Measurements from ENCODE around the gene ZBTB20. TPM values are rescaled to one million over a fixed set of nuclear protein-coding genes. Genes with fewer than 3 reads are reported as not detected.
A peak's percentile ranks its signal among the peaks of the same experiment; 100 is the strongest.
"Not testable (repeated sequence)": the region's sequence is repeated elsewhere in the genome, so short reads cannot be mapped to it uniquely, and the experiment has no call there.

Gene ZBTB20
- total RNA-seq, 4 donors from 2014 or later: 148 to 242 (median 188) TPM

DNA sequence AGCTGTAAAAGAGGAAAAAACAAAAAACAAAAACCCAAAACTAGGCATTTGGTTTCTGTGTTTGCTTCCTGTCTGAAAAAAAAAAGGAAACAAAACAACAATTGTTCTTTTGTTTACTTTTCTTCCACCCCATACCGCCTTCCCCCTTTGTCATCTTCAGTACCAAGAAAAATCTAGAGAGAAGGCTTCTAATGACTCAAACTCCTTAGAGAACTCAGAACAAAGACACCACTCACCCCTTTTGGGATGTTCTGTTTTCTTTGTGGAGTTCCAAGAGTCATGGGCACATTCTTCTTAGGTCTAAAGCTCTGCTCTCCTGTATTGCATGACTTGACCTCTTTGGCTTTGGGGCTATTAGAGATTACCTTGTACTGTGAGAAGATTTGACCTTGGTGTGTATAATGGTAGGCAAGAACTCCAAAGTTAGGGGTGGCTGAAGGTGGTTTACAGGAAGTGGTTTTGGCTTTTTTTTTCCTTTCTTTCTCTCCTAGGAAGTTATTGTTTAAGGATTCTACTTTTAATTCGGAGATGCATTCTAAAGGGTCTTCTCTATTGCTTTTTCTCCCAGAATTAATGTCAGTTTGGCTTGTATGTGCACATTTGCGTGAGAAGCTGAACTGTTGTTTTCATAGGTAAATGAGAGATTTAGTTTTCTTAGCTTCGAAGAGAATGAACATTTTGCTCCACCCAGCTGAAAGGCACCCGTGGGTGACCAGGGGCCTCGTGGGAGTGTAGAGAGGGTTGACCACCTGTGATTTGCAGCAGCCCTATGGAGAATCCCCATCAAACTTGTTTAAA is 39.5 kb upstream of the ZBTB20 start:
- DNase-seq: no peak
- intact Hi-C loops (cut with DNase I): no loop called here
- TF ChIP-seq, protein P1, sequence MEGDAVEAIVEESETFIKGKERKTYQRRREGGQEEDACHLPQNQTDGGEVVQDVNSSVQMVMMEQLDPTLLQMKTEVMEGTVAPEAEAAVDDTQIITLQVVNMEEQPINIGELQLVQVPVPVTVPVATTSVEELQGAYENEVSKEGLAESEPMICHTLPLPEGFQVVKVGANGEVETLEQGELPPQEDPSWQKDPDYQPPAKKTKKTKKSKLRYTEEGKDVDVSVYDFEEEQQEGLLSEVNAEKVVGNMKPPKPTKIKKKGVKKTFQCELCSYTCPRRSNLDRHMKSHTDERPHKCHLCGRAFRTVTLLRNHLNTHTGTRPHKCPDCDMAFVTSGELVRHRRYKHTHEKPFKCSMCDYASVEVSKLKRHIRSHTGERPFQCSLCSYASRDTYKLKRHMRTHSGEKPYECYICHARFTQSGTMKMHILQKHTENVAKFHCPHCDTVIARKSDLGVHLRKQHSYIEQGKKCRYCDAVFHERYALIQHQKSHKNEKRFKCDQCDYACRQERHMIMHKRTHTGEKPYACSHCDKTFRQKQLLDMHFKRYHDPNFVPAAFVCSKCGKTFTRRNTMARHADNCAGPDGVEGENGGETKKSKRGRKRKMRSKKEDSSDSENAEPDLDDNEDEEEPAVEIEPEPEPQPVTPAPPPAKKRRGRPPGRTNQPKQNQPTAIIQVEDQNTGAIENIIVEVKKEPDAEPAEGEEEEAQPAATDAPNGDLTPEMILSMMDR (IDR thresholded peaks at IDR 0.05): no peak
- TF ChIP-seq POLR2A (IDR thresholded peaks at IDR 0.05): no peak
- no peaks in the 10 kb centered on the region for H3K27me3 ChIP-seq
- H3K9me3 ChIP-seq: no peaks in the 10 kb centered on the region
- H3K27ac ChIP-seq: no peak overlapping the region
- WGBS, 2 donors: 74 to 75% methylated on average over 6 of the region's 6 CpGs
- H3K36me3 ChIP-seq: no peaks in the 10 kb centered on the region
- no peaks in the 10 kb centered on the region for H3K4me1 ChIP-seq
- no peak overlapping the region for H3K4me3 ChIP-seq (replicated peaks in 1 of 3)

- H3K4me3 ChIP-seq (replicated peaks in 1 of 3); H3K36me3 ChIP-seq; H3K4me1 ChIP-seq; H3K27ac ChIP-seq; intact Hi-C loops (cut with DNase I); DNase-seq; H3K27me3 ChIP-seq; H3K9me3 ChIP-seq: not testable (repeated sequence)
- WGBS, 2 donors: 98% methylated on average over 17 to 19 of the region's 32 CpGs
Measured at GRCh38 chr3:115184859-115185572, 37.9 kb upstream of the ZBTB20 start.

GRCh38 chr3:115178930-115179329 is 31.8 kb upstream of the ZBTB20 start:
- intact Hi-C loops (cut with DNase I): loop anchor here (10.0 kb wide), 1 partner anchor 1024 kb away; no protein-coding TSS in a partner anchor
- 67 to 72% methylated on average over 10 of the region's 10 CpGs for WGBS, 2 donors

GRCh38 chr3:115169808-115170207 is 22.7 kb upstream of the ZBTB20 start:
- WGBS, 2 donors: 79 to 82% methylated on average over 2 of the region's 2 CpGs
- Histone ChIP-seq H3K36me3 (no peaks in the 10 kb centered on the region), H3K9me3 (no peaks in the 10 kb centered on the region), H3K4me3 (replicated peaks in 1 of 3) (no peak overlapping the region), H3K4me1 (no peaks in the 10 kb centered on the region), H3K27ac (no peak overlapping the region), H3K27me3 (no peaks in the 10 kb centered on the region)
- DNase-seq: no peak
- intact Hi-C loops (cut with DNase I): loop anchor here (10.0 kb wide), 2 partner anchors 795 to 1015 kb away; no protein-coding TSS in a partner anchor
- TF ChIP-seq POLR2A (IDR thresholded peaks at IDR 0.05): no peak
- TF ChIP-seq, protein P1 (IDR thresholded peaks at IDR 0.05): peak in 5 of 6 experiments; percentile 17 to 69 (median 36)

More at GRCh38 chr3:115178930-115179329, 31.8 kb upstream of the ZBTB20 start:
- DNase-seq; H3K27ac ChIP-seq; H3K36me3 ChIP-seq; H3K4me1 ChIP-seq; H3K27me3 ChIP-seq; H3K9me3 ChIP-seq; H3K4me3 ChIP-seq (replicated peaks in 1 of 3): not testable (repeated sequence)

GRCh38 chr3:115165701-115166100 is 18.6 kb upstream of the ZBTB20 start:
- H3K27me3 ChIP-seq: no peaks in the 10 kb centered on the region
- H3K27ac ChIP-seq: no peak overlapping the region
- no peak overlapping the region for H3K4me3 ChIP-seq (replicated peaks in 1 of 3)
- 79 to 83% methylated on average over 3 of the region's 3 CpGs for WGBS, 2 donors
- no peak for DNase-seq
- intact Hi-C loops (cut with DNase I): loop anchor here (10.0 kb wide), 1 partner anchor 791 kb away; no protein-coding TSS in a partner anchor
- H3K9me3 ChIP-seq: no peaks in the 10 kb centered on the region
- no peaks in the 10 kb centered on the region for H3K4me1 ChIP-seq
- no peaks in the 10 kb centered on the region for H3K36me3 ChIP-seq
- TF ChIP-seq POLR2A (IDR thresholded peaks at IDR 0.05): no peak
- TF ChIP-seq, protein P1 (IDR thresholded peaks at IDR 0.05): no peak

DNA sequence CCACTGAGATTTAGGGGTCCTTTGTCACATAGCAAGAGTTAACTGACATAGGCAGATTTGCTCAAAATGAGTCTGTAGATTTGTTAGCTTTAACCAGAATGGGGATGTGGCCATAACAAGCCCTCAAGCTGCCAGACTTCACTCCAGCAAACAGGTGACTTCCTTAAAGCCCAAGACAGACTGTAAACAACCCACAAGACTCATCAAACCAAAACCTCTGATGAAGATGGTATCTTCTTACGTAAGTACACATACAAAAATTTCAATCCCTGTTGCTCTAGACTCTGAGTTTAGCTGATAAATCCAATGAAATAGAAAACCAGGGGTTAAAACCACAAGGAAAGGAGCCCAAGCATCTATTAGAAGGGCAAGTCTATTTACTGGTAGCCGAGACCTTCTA is 18.2 kb upstream of the ZBTB20 start:
- H3K4me1 ChIP-seq: no peaks in the 10 kb centered on the region
- no peaks in the 10 kb centered on the region for H3K27me3 ChIP-seq
- no peak for TF ChIP-seq POLR2A (IDR thresholded peaks at IDR 0.05)
- TF ChIP-seq, protein P1 (IDR thresholded peaks at IDR 0.05): no peak
- no peak overlapping the region for H3K4me3 ChIP-seq (replicated peaks in 1 of 3)
- intact Hi-C loops (cut with DNase I): loop anchor here (10.0 kb wide), 1 partner anchor 790 kb away; no protein-coding TSS in a partner anchor
- 96% methylated on average over 2 of the region's 2 CpGs for WGBS, 2 donors
- H3K36me3 ChIP-seq: no peaks in the 10 kb centered on the region
- H3K27ac ChIP-seq: no peak overlapping the region
- no peak for DNase-seq
- H3K9me3 ChIP-seq: no peaks in the 10 kb centered on the region

Data from thyroid gland (tissue), 4 donors.